Activated T-helper 1 cell treated with Interleukin-2 at 50 U/mL for 16 hours (primary cell): ENCODE data around the gene HOXA5.

Experiments
- DNase-seq: peaks from one replicate; pipeline ENCODE4 v3.0.0-alpha.2; 2020; ENCODE audit warnings: low read depth

HOXA5 gene

GRCh38 chr7:27148031-27148755, 4.7 kb upstream of the HOXA5 start:
- DNase-seq, result no peak

- DNase-seq, result no peak
Measured at GRCh38 chr7:27147199-27148030, 3.9 kb upstream of the HOXA5 start, which contains the start of gene HOXA6. Gene HOXA6, minus strand, starts transcription at chr7:27147774. Its CDS starts 25 bp downstream, at chr7:27147749.

DNA sequence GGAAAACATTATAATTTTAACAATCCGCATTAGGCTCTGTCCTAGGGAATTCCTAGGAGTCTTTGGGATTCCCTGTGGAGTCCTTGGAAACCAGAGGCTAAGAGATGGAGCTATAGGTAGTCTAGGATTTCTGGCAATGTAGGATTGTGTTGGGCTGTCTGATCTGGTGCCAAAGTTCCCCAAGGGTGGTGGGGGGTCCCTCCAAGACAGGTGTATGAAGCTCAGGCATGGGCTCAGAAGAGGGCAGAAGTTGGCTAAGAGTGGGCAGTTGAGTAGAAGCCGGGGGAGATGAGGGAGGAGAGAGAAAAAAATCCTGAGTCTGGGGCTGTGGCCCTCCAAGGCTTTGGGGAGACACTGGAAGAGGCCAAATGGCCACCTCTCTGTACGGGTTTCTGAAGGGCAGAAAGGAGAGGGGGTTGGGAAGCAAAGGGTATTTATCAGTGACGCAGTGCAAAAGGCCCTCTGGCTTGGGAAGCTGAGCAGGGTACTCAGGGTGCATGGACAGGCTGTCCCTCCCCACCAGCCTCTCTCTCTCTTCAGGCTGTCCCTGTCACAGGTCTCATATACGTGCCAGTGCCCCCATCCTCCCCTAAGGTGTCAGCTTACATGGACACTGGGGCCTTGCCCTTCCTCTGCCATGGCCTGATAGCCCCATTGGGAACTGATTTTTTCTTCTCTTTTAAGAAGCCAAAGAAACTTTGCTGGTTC, 3.2 kb upstream of the HOXA5 start:
- DNase-seq, result no peak

- no peak for DNase-seq
Measured at GRCh38 chr7:27145914-27146412, 2.5 kb upstream of the HOXA5 start.

GRCh38 chr7:27145165-27145913, 1.9 kb upstream of the HOXA5 start:
- DNase-seq, result no peak

DNA sequence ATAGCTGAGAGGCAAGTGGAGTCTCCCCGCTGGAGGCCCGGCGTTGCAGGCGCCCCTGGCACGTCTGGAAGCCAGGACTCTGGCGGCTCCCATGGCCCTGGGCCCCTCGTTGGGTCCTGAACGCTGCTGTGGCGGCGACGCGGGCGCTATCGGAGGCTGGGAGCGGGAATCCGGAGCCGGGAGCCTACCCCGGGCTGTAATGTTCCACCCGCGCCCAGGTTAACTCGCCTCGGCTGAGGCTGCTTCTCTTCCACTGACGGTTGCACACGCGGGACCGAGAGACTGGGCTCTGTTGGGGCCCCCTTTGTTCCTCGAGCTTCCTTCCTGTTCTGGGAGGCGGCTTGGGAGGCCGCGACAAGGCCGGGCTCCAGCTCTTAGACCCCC, 1.3 kb upstream of the HOXA5 start:
- DNase-seq, result no peak

DNA sequence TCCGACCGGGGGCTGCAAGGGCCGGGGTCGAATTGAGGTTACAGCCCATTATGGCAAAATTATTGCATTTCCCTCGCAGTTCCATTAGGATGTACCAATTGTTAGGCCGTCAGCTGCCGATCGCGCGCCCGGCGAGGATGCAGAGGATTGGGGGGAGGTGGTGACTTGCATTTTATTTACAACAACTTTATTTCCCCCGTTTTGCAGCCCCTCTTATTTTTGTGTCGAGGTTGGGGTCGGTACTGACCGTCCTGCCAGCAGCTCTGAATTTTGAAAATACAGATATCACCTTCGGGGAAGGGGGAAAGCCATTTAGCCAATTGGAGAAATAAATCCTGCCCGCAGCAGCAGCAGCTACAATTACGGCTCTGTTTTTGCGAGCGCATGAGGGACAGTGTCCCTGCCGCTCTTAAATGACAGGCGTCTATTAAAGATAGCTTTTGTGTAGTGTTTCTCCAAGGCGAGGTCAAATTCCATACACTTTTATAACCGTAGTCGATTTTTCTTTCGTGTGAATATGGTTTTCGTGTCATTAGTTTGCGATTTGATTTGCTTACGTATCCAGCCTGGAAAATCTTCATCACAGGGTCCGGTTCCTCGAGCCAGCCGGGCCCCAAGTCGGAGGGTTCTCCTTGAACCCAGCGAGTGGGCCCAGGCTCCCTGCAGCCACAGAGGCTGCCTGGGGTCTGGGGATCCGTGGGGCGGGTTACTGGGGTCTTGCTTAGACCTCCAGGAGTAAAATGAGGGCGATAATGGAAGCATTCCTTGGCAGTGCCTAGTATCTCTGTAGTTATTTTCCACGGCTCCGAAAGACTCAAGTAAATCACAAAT, 684 bp upstream of the HOXA5 start:
- DNase-seq, result no peak

DNA sequence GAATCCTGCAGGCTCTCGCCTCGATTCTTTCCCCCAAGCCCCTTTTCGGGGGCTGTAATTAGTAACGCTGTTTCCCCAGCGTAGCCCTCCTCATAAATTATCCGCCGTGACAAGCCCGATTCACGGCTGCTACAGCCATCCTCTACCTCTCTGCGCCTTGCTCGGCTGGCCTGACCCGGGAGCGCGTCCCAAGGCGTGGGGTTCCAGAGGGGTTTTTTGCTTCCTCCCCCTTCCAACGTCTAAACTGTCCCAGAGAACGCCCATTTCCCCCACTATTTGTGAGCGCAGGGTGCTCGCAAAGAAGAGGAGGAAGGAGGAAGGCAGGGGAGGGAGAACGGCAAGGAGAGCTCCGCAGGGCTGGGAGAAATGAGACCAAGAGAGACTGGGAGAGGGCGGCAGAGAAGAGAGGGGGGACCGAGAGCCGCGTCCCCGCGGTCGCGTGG, 880 bp downstream of the HOXA5 start:
- no peak for DNase-seq

GRCh38 chr7:27141923-27142579, 1.4 kb downstream of the HOXA5 start:
- no peak for DNase-seq

DNA sequence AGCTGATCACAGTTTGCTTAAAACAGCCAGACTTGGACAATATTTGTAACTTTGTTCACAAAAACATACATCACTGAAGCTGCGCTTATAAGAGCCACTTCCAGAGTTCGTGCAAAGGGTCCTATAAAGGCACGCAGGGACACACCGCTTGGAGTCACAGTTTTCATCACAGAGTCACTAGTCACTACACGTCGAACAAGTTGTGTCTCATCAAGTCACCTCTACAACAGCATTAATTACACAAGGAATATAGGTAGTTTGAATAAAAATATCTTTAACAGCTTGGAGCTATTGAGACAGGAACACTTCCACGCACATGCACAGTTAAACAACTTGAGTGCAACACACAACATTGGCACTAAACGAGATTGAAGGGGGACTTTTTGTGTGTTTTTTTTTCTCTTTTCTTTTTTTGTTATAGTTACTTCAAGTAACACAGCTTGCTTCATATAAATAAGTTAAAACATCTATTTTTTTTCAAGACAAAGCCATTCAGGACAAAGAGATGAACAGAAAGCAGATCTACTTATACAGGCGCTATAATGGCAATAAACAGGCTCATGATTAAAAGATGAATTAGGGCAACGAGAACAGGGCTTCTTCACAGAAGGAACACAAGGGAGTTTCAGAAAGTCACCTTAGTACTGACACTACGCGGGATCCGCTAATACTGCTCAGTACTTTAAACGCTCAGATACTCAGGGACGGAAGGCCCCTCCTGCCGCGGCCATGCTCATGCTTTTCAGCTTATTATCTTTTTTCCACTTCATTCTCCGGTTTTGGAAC, 2.2 kb downstream of the HOXA5 start:
- no peak for DNase-seq

GRCh38 chr7:27140126-27140857, 3.2 kb downstream of the HOXA5 start:
- DNase-seq, result no peak

- no peak for DNase-seq
Measured at GRCh38 chr7:27139334-27140125, 4.0 kb downstream of the HOXA5 start.

- no peak for DNase-seq
Measured at GRCh38 chr7:27138985-27139333, 4.5 kb downstream of the HOXA5 start.

DNA sequence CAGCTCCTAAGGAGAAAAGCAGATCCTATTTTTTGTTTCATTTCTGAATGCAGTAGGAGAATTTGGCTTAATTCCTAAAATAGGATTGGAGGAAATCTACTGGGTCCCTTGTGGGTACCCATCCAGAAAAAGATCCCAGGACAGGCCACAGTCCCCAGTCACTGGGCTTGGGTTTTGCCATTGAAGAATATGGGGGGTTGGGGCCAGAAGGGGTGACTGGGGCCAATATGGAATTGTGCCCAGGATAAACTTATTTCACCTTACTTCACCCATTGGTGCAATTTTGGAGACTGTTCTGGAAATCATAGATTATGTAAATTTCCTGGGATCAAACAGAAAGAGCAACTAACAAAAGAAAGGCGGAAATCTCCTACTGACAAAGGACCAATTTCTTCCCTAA, 5.0 kb downstream of the HOXA5 start:
- DNase-seq, result no peak

DNA sequence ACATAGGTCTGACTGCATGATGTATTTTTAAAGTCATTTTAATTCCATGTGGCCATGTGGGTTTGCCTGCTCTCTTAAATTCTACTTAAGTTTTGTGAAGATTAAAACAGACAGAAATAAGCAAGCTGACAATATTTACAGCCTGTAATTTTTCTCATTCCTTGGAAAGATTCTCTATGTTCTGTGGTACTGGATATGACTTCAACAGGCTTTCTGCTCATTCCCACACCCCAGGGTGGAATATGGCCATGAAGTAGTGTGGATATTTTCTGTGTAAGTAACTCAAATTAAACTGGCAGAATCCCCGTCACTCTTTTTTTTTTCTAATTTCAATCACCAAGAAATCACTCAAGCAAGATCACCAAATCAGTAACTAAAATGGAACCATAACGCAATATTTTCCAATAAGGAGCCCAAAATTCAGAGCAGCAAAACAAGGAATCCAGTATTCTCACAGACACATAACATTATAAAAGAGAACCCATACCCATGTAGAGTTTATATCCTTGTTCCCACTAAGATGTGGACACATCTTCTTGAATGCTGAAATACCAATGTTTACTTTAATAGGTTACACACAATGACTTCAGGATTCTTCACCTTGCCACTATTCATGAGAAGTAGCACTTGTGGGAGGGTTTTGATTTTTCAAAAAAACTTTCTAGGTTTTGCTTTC, 5.7 kb downstream of the HOXA5 start:
- no peak for DNase-seq

DNA sequence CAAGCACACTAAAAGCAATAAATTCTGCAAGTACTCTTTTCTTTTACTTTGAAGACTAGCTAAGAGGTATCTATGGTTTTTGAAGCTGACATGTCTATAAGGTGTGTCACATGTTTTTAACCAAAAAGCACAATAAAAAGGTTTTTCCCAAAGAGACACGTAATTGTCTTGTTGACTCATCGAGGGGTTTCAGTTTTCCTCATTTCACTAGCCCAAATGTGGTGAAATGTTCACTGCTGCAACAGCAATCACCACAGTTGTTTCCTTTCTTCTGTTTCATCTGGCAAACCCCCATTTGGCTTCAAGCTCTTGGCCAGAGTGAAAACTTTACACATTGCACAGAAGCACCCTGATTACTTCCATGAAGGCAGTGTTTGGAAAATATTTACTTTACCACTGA, 9.1 kb downstream of the HOXA5 start:
- DNase-seq, result no peak

DNA sequence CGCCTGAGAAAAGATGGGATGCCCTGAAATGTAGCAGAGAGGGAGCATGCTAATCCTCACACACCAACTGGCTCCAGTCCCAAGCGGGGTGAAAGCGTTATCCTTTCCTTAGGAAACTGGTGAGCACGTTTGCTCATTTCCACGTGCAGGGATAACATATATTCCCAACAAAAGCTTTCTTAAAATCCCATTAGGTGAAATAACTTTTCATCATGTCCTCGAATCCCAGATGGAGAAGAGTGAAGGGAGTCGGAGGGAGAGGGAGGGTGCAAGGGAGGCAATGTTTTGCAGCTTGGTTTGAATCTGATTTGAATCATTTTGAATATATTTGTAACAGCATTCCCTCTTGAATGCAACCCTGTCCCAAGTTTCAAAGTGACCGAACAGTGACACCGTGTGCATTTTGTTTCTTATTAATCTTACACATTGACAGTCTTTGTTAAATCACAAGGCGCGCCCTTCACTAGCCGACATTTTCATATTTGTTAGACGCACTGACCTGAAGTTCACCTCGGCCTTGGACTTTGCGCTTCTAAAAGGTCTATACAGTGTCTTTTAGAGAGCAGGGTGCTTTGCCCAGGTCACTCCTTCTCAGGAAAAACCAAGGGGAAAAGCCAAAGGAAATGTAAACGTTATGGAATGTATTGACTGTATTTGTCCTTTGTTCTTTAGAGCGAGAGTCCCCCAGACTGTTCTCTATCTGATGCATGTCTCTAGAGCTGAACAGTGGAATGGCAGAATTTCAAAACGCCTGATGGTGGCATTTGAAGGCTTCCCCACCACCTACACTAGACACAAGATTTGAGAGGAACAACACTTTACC, 9.9 kb downstream of the HOXA5 start:
- no peak for DNase-seq
